ENCODE measurements around the gene CINP. TPM values are rescaled to one million over a fixed set of nuclear protein-coding genes. Genes with fewer than 3 reads are reported as not detected.

The CINP gene
- total RNA-seq = 56.5 and 59.9 TPM in 2 replicates

DNA sequence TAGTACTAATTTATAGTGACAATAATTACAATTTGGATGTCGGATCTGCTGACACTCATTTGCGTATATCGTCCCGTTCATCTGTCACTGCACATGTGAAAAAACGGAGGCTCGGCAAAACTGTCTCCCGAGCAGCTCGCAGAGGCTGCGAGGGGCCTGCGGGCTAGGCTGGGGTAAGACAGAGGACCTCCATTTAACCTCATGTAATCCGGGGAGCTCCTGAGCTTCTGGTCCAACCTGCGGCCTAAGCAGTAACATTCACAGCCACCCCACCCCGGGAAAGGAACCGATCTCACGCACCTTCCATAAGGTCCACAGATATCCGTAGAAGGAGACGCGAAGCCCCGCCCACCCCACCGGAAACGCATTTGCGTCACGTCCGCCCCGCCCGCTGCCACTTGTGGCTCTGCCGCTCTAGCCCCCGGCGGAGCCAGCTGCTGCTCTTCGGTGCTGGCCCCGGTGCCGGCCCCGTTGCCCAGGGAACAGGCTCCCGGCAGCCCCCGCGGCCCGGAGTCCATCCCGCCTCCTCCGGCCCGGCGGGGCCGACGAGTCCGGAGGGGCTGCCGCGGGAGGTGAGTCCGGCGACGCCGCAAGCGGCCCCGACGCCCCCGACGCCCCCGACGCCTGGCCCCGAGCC, at the start of gene CINP, which contains the start of gene TECPR2:
CINP (minus strand) TSS at position 346 of the 637 bp plus-strand sequence; CDS start at position 307, 39 bp downstream.
TECPR2 (plus strand) TSS at position 397 of the 637 bp plus-strand sequence. CDS start 13,781 bp downstream, outside the sequence.

DNA sequence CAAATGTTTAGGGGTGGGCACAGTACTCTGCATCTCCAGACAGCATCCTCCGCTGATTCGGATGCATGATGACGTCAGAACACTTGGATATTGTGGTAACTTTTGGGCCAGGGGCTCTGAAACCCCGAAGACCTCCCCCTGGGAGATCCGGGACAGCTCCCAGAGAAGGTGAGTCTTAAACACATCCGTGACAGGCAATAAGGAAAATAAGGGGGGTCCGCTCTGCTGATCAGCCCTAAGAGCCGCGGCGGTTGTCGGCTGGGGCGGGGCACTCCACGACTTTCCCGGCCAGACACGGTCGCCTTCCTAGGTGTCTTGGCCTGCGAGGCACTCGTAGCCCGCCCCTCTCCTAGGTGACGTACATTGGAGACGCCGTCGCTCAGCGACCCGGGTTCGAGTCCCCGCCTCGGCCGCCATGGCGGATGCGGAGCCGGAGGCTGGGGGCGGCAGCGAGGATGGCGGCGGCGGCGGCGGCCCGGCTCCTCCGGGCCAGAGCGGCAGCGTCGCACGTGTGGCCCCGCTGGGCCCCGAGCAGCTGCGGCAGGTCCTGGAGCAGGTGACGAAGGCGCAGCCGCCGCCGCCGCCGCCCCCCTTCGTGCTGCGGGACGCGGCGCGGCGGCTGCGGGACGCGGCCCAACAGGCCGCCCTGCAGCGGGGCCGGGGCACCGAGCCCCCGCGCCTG, 43.2 kb downstream of the CINP start, which contains the start of gene ZNF839:
ZNF839 (plus strand) TSS at position 396 of the 682 bp plus-strand sequence; CDS start at position 416, 20 bp downstream.

DNA sequence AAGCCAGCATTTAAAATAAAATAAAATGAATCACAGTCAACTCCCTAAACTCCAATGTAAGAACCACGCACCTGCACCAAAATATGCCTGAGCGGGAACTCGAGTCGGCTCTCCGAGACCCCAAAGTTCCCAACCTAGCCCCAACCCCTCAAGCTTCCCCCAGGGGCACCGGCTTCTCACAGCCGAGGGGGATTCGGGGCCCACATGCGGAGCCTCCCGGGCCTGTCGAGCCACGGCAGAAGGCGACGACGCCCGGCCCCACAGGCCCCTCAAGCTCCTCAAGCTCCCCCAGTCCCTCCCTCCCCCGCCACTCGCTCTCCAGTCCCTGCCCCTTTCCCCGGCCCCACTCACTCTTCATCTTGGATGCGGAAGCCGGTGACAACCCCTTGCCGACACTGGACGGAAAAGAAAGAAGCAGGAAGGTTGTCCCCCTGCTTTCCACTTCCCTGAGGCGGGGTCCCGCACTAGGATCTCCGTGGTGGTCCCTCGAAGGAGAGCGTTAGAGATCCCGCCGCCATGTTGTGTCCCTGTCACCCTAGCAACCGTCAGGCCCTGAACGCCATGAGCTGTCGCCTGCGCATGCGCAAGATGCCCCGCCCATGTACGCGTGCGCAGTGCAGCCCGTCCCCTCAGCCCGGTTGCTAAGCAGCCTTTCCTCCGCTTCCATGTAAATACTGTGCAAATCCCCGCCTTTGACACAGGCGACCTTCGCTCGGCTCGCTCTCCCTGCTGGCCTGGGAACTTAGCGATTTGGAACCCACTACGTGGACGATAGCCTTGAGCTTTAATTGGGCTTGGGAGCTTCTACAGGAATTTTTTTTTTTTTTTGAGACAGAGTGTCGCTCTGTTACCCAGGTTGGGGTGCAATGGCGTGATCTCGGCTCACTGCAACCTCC, 57.8 kb downstream of the CINP start, which contains the start of gene MOK:
MOK (minus strand) TSS at position 554 of the 896 bp plus-strand sequence; CDS start at position 358, 196 bp downstream.

Other genes starting within 250 kb of the CINP start
- gene WDR20, start 223.0 kb downstream of the CINP start, total RNA-seq = 13.3 and 17.2 TPM in 2 replicates
- gene MOK, start 57.7 kb downstream of the CINP start, total RNA-seq = 1.5 and 3.2 TPM in 2 replicates
- 6.8 and 11.4 TPM in 2 replicates for gene ZNF839, start 43.1 kb downstream of the CINP start, total RNA-seq
- 9.7 and 11.9 TPM in 2 replicates for gene TECPR2, start 51 bp upstream of the CINP start, total RNA-seq
- gene ANKRD9, start 146.9 kb upstream of the CINP start, total RNA-seq = 18.5 and 22.8 TPM in 2 replicates
- gene RCOR1, start 229.8 kb upstream of the CINP start, total RNA-seq = 11.4 and 12.7 TPM in 2 replicates